ENCODE data around the gene ST7.

- TF ChIP-seq ZNF274 (IDR thresholded peaks at IDR 0.05; ENCODE audit: low read depth, low read length) (no peak), SUZ12 (IDR thresholded peaks at IDR 0.05; ENCODE audit: extremely low read depth, insufficient read depth, insufficient read length) (no peak)
These were observed 147.7 kb downstream of the ST7 start for GRCh38 chr7:117101026-117101425.
